Neural progenitor cell (in vitro differentiated cells): Measurements from ENCODE around the gene AKAP3. TPM values are rescaled to one million over a fixed set of nuclear protein-coding genes. Genes with fewer than 3 reads are reported as not detected.

Experiments
- DNase-seq: peaks from one replicate; pipeline ENCODE4 v3.0.0-alpha.2; 2016; ENCODE audit warnings: low spot score
- H2AFZ ChIP-seq: fragments of 200-600 bp; sonication (generic); replicated peaks from 2 replicates; pipeline ENCODE4 v1.6.1; 2016; ENCODE audit warnings: antibody characterized with exemption
- H3F3A ChIP-seq: fragments of 200-600 bp; sonication (generic); 2 replicates; pipeline ENCODE4 v1.6.1; 2016; ENCODE audit warnings: antibody characterized with exemption, low read depth
- H3K27ac ChIP-seq: fragments of 200-600 bp; sonication (generic); 2 replicates; pipeline ENCODE4 v1.5.1; 2016; ENCODE audit warnings: mild to moderate bottlenecking
- H3K27me3 ChIP-seq: fragments of 200-600 bp; sonication (generic); 2 replicates; pipeline ENCODE4 v1.6.1; 2016; ENCODE audit warnings: mild to moderate bottlenecking, moderate library complexity
- H3K36me3 ChIP-seq: fragments of 200-600 bp; sonication (generic); 2 replicates; pipeline ENCODE4 v1.5.1; 2016
- H3K4me1 ChIP-seq: fragments of 200-600 bp; sonication (generic); 2 replicates; pipeline ENCODE4 v1.6.1; 2016; ENCODE audit warnings: mixed run types
- H3K4me2 ChIP-seq: fragments of 200-600 bp; sonication (generic); 2 replicates; pipeline ENCODE4 v1.6.1; 2016
- H3K4me3 ChIP-seq: fragments of 200-600 bp; sonication (generic); 2 replicates; pipeline ENCODE4 v1.5.1; 2016
- H3K79me2 ChIP-seq: fragments of 200-600 bp; sonication (generic); 2 replicates; pipeline ENCODE4 v1.6.1; 2016; ENCODE audit warnings: low read depth
- H3K9ac ChIP-seq: fragments of 200-600 bp; sonication (generic); 2 replicates; pipeline ENCODE4 v1.6.1; 2016
- H3K9me3 ChIP-seq: fragments of 200-600 bp; sonication (generic); 2 replicates; pipeline ENCODE4 v1.5.1; 2016; ENCODE audit warnings: low read depth
- H4K20me1 ChIP-seq: fragments of 200-600 bp; sonication (generic); 2 replicates; pipeline ENCODE4 v1.6.1; 2016; ENCODE audit warnings: low read depth
- H3K27ac Mint-ChIP-seq: 3 replicates; pipeline ENCODE4 v1.8.0; 2021; ENCODE audit warnings: mixed read lengths
- H3K27me3 Mint-ChIP-seq: 2 replicates; pipeline ENCODE4 v1.8.0; 2022; ENCODE audit warnings: low read depth, mild to moderate bottlenecking, inconsistent platforms, moderate library complexity, mixed read lengths; ENCODE audit not compliant: insufficient read depth
- H3K36me3 Mint-ChIP-seq: 3 replicates; pipeline ENCODE4 v1.8.0; 2021; ENCODE audit warnings: mixed read lengths
- H3K4me1 Mint-ChIP-seq: 3 replicates; pipeline ENCODE4 v1.8.0; 2021; ENCODE audit warnings: mixed read lengths
- H3K4me3 Mint-ChIP-seq: 3 replicates; pipeline ENCODE4 v1.8.0; 2021; ENCODE audit warnings: mild to moderate bottlenecking, moderate library complexity, mixed read lengths
- H3K9me3 Mint-ChIP-seq: 3 replicates; pipeline ENCODE4 v1.8.0; 2020; ENCODE audit warnings: mixed read lengths
- CTCF ChIP-seq: fragments of 200-600 bp; sonication (generic); IDR thresholded peaks from 2 replicates; pipeline ENCODE4 v1.5.1; 2017; ENCODE audit warnings: antibody characterized with exemption, mild to moderate bottlenecking
- EZH2 ChIP-seq: fragments of 200-600 bp; sonication (generic); IDR thresholded peaks from 2 replicates; pipeline ENCODE4 v1.6.1; 2017; ENCODE audit warnings: antibody characterized with exemption, mild to moderate bottlenecking, moderate library complexity
- EZH2phosphoT487 ChIP-seq: fragments of 200-600 bp; sonication (generic); IDR thresholded peaks from 2 replicates; pipeline ENCODE4 v1.6.1; 2017; ENCODE audit warnings: antibody characterized with exemption
- total RNA-seq: library from RNA; depleted of rRNA; stranded (reverse); fragments of >200 nt; gene quantifications from 2 replicates; pipeline ENCODE4 v1.2.3, GENCODE V29; 2015; ENCODE audit warnings: low replicate concordance

The AKAP3 gene
- total RNA-seq = 2.4 and 3.0 TPM in 2 replicates

DNA sequence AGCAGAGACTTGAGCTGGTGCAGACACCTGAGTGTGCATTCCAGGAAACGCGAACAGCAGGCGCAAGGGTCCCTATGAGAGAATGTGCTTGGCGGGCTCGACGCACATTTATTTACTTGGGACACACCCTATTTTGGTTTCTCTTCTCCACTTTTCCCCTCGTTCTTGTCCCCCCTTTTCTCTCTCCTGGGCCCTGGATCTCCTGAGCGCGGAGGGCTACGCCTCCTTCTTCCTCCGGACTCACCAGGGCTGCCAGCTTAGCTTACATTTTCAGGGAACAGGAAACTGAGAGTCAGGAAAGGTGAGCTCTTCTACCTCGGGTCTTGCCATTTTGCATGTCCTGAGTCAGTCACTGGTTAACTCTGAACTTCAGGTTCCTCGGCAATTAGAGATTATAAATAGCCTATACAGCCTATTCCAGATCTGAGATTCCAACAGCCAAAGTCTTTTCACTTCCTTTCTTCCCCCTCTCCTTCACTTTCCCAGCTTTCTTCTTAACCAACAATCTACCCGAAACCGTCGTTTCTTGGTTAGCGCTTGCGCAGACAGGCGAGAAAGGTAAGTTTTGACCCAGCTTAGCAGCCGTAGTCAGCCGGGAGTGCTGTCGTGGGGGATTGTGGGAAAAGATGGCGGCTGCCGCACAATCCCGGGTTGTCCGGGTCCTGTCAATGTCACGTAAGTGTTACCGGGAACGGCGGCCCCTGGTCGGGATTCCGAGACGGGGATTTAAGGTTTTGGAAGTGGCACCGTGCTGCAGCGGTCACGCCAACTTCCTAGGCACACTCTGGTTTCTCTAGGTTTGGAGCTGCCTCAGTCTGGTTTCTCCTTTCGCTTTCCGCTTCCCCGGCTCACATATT, at the start of gene AKAP3, which contains the start of gene NDUFA9:
TSS of gene AKAP3 (minus strand) at position 551 of the 857 bp plus-strand sequence. CDS start 10,855 bp downstream, outside the sequence.
TSS of gene NDUFA9 (plus strand) at position 614 of the 857 bp plus-strand sequence. CDS start at position 627, 13 bp downstream.
- H3K9ac ChIP-seq = peak within 1 kb of the TSS; percentile 79
- peak; percentile 87 for DNase-seq
- peaks cover 18% of the 10 kb centered on the region for H3K4me1 ChIP-seq
- Mint-ChIP-seq H3K4me3 (peak within 1 kb of the TSS; percentile 99), H3K9me3 (no peaks in the 10 kb centered on the region), H3K27me3 (no peaks in the 10 kb centered on the region), H3K36me3 (no peaks in the 10 kb centered on the region), H3K4me1 (peaks cover 30% of the 10 kb centered on the region), H3K27ac (peak within 1 kb of the TSS; percentile 94)
- no peaks in the 10 kb centered on the region for H3F3A ChIP-seq
- H3K4me3 ChIP-seq = peak within 1 kb of the TSS; percentile 87
- peaks cover 10% of the 10 kb centered on the region for H4K20me1 ChIP-seq
- H3K27me3 ChIP-seq = no peaks in the 10 kb centered on the region
- H3K27ac ChIP-seq = peak within 1 kb of the TSS; percentile 36
- H3K36me3 ChIP-seq = no peaks in the 10 kb centered on the region
- no peaks in the 10 kb centered on the region for H3K9me3 ChIP-seq
- H3K79me2 ChIP-seq = peaks cover 55% of the 10 kb centered on the region
- TF ChIP-seq EZH2phosphoT487 = no peak
- TF ChIP-seq CTCF = no peak
- no peak for TF ChIP-seq EZH2
- H3K4me2 ChIP-seq = peak within 1 kb of the TSS; percentile 91
- peak within 1 kb of the TSS; percentile 78 for H2AFZ ChIP-seq

GRCh38 chr12:4690760-4691159, 41.9 kb upstream of the AKAP3 start:
- no peak for TF ChIP-seq EZH2phosphoT487
- TF ChIP-seq CTCF = no peak
- TF ChIP-seq EZH2 = no peak
- Histone ChIP-seq H3K27me3 (no peaks in the 10 kb centered on the region), H4K20me1 (no peaks in the 10 kb centered on the region), H3K36me3 (no peaks in the 10 kb centered on the region), H3K4me2 (no peak overlapping the region), H3K4me3 (no peak overlapping the region), H3F3A (no peaks in the 10 kb centered on the region), H3K79me2 (no peaks in the 10 kb centered on the region), H3K9me3 (no peaks in the 10 kb centered on the region), H2AFZ (no peak overlapping the region), H3K4me1 (no peaks in the 10 kb centered on the region), H3K9ac (no peak overlapping the region), H3K27ac (no peak overlapping the region)
- Mint-ChIP-seq H3K27ac (no peak overlapping the region), H3K27me3 (peaks cover 2% of the 10 kb centered on the region), H3K4me1 (no peaks in the 10 kb centered on the region), H3K36me3 (peaks cover 22% of the 10 kb centered on the region), H3K4me3 (no peak overlapping the region), H3K9me3 (no peaks in the 10 kb centered on the region)
- DNase-seq = no peak

GRCh38 chr12:4685317-4685716, 36.5 kb upstream of the AKAP3 start:
- Histone ChIP-seq H3K9ac (no peak overlapping the region), H3K4me1 (no peaks in the 10 kb centered on the region), H3K27me3 (no peaks in the 10 kb centered on the region), H3K4me3 (no peak overlapping the region), H3F3A (no peaks in the 10 kb centered on the region), H4K20me1 (no peaks in the 10 kb centered on the region), H3K4me2 (no peak overlapping the region), H3K36me3 (peaks cover 8% of the 10 kb centered on the region), H3K27ac (no peak overlapping the region), H3K9me3 (no peaks in the 10 kb centered on the region), H2AFZ (no peak overlapping the region), H3K79me2 (no peaks in the 10 kb centered on the region)
- Mint-ChIP-seq H3K36me3 (peaks cover 17% of the 10 kb centered on the region), H3K27ac (no peak overlapping the region), H3K4me1 (no peaks in the 10 kb centered on the region), H3K9me3 (no peaks in the 10 kb centered on the region), H3K27me3 (no peaks in the 10 kb centered on the region), H3K4me3 (no peak overlapping the region)
- no peak for TF ChIP-seq CTCF
- no peak for TF ChIP-seq EZH2
- TF ChIP-seq EZH2phosphoT487 = no peak
- DNase-seq = no peak
